ENCODE data around the gene ITPR1.

Gene ITPR1

GRCh38 chr3:4771243-4771642, 278.1 kb downstream of the ITPR1 start:
- TF ChIP-seq, protein P1, sequence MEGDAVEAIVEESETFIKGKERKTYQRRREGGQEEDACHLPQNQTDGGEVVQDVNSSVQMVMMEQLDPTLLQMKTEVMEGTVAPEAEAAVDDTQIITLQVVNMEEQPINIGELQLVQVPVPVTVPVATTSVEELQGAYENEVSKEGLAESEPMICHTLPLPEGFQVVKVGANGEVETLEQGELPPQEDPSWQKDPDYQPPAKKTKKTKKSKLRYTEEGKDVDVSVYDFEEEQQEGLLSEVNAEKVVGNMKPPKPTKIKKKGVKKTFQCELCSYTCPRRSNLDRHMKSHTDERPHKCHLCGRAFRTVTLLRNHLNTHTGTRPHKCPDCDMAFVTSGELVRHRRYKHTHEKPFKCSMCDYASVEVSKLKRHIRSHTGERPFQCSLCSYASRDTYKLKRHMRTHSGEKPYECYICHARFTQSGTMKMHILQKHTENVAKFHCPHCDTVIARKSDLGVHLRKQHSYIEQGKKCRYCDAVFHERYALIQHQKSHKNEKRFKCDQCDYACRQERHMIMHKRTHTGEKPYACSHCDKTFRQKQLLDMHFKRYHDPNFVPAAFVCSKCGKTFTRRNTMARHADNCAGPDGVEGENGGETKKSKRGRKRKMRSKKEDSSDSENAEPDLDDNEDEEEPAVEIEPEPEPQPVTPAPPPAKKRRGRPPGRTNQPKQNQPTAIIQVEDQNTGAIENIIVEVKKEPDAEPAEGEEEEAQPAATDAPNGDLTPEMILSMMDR (IDR thresholded peaks at IDR 0.05; ENCODE audit: low read depth, low read length): no peak
- no peak for DNase-seq (ENCODE audit: low read depth, low spot score)
- in situ Hi-C loops (cut with HindIII; ENCODE audit: low sequenced_read_pairs): no loop called here
- no peak overlapping the region for H3K4me3 ChIP-seq (ENCODE audit: low read depth, low read length)

DNA sequence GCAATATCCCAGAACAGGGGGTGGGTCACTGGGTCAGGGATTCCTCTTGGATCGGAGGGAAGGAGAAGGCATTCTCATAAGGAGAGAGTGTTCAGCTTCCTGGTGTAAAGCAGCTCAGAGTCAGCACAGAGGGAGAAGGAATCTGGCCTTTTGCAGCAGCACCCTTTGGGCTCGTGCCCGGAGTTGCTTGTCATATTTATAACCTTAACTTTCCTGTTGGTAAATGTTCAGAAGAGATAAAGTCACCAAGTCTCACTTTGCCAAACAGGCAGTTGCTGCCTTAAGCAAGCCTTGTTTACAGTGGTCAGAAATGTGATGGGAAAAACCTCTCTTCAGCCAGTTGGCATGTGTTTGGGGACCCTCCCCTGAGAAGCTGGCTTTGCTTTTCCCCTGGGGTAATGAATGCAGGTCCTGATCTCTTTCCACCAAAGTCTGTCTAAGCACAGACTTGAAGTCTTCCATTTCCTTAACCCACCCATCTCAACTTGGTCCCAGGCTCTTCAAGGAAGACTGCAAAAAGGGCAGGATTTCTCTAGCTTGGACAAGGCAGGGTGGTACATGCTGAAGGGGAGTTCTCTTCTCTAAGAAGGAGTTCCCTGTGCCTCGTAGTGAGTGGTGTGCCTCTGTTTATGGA, 279.1 kb downstream of the ITPR1 start:
- TF ChIP-seq, protein P1 (IDR thresholded peaks at IDR 0.05; ENCODE audit: low read depth, low read length): no peak
- H3K4me3 ChIP-seq (ENCODE audit: low read depth, low read length): no peak overlapping the region
- DNase-seq (ENCODE audit: low read depth, low spot score): peak; percentile 55
- in situ Hi-C loops (cut with HindIII; ENCODE audit: low sequenced_read_pairs): no loop called here

DNA sequence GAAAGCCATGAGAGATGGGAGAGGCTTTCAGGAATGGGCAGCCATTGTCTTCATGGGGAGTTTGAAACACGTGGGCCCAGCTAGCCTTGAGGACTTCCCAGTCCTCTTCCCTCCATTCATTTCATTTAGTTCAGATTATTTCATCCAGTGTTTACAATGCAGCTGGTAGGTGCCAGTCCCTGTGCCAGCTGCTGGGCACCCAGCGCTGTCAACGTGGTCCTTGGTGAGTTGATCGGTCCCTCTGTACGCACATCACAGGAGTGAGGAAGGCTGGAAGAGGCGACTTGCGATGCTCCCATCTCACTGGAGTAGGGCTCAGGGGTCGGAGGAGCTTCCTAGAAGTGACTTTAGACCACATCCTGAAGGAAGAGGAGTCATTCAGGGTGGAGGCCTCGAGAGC, 279.7 kb downstream of the ITPR1 start:
- DNase-seq (ENCODE audit: low read depth, low spot score): no peak
- TF ChIP-seq, protein P1 (IDR thresholded peaks at IDR 0.05; ENCODE audit: low read depth, low read length): no peak
- in situ Hi-C loops (cut with HindIII; ENCODE audit: low sequenced_read_pairs): no loop called here
- H3K4me3 ChIP-seq (ENCODE audit: low read depth, low read length): no peak overlapping the region

- no peak overlapping the region for H3K4me3 ChIP-seq (ENCODE audit: low read depth, low read length)
- TF ChIP-seq, protein P1 (IDR thresholded peaks at IDR 0.05; ENCODE audit: low read depth, low read length): no peak
- in situ Hi-C loops (cut with HindIII; ENCODE audit: low sequenced_read_pairs): no loop called here
- DNase-seq (ENCODE audit: low read depth, low spot score): no peak
These were observed 280.4 kb downstream of the ITPR1 start for GRCh38 chr3:4773583-4773982.

GRCh38 chr3:4774531-4774930, 281.4 kb downstream of the ITPR1 start:
- DNase-seq (ENCODE audit: low read depth, low spot score): no peak
- in situ Hi-C loops (cut with HindIII; ENCODE audit: low sequenced_read_pairs): no loop called here
- TF ChIP-seq, protein P1 (IDR thresholded peaks at IDR 0.05; ENCODE audit: low read depth, low read length): no peak
- H3K4me3 ChIP-seq (ENCODE audit: low read depth, low read length): no peak overlapping the region

GRCh38 chr3:4776399-4776979, 283.3 kb downstream of the ITPR1 start:
- TF ChIP-seq, protein P1 (IDR thresholded peaks at IDR 0.05; ENCODE audit: low read depth, low read length): no peak
- no peak for DNase-seq (ENCODE audit: low read depth, low spot score)
- no peak overlapping the region for H3K4me3 ChIP-seq (ENCODE audit: low read depth, low read length)
- in situ Hi-C loops (cut with HindIII; ENCODE audit: low sequenced_read_pairs): no loop called here
